AG09309 (cell line): ENCODE results near the gene AHCY.

Experiments used
- DNase-seq: peaks from one replicate; pipeline ENCODE4 v3.0.0-alpha.2; 2010; ENCODE audit warnings: low read depth
- H3K4me3 ChIP-seq: 2 replicates; pipeline ENCODE4 v1.5.1; 2011; ENCODE audit warnings: mild to moderate bottlenecking, low read depth, low read length, moderate library complexity; ENCODE audit not compliant: control insufficient read depth
- CTCF ChIP-seq: IDR thresholded peaks from 2 replicates; pipeline ENCODE4 v1.5.1; 2011; ENCODE audit warnings: mild to moderate bottlenecking, low read depth, low read length, inconsistent platforms; ENCODE audit not compliant: insufficient read depth, control insufficient read depth; ENCODE audit errors: missing control alignments

Gene AHCY

DNA sequence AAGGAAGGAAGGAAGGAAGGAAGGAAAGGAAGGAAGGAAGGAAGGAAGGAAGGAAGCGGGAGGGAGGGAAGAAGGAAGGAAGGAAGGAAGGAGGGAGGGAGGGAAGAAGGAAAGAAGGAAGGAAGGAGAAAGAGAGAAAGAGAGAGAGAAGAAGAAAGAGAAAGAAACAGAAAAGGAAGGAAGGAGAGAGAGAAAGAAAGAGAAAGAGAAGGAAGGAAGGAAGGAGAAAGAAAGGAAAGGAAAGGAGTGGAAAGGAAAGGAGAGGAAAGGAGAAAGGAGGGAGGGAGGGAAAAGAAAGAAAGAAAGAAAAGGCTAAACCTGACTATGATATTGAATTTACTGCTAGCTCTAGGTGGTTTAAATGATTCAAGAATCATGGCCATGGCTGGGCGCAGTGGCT is 67.3 kb downstream of the AHCY start:
- no peak for TF ChIP-seq CTCF
- no peak for DNase-seq
- H3K4me3 ChIP-seq, result no peak overlapping the region

GRCh38 chr20:34233687-34234086 is 69.5 kb downstream of the AHCY start:
- H3K4me3 ChIP-seq, result no peak overlapping the region
- DNase-seq, result no peak
- no peak for TF ChIP-seq CTCF

GRCh38 chr20:34232494-34233087 is 70.6 kb downstream of the AHCY start:
- no peak overlapping the region for H3K4me3 ChIP-seq
- no peak for DNase-seq
- no peak for TF ChIP-seq CTCF

DNA sequence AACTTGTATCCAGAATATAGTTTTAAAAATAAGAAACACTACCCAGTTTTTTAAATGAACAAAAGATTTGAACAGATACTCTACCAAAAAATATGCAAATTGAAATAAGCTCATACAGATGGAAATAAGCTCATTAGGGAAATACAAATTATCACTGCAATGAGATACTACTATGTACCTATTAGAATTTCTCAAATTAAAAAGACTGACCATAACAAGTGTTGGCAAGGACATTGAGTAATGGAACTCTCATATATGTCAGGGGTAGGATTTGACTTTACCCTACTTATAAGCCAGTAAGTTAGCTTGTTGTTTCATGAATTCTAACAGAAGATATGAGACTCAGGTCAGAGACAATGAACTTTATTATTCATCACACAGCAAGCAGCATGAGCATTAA is 71.5 kb downstream of the AHCY start:
- DNase-seq, result no peak
- H3K4me3 ChIP-seq, result no peak overlapping the region
- TF ChIP-seq CTCF, result no peak
